Measurements from ENCODE around the gene ARFIP1.
"Not testable (repeated sequence)": the region's sequence is repeated elsewhere in the genome, so short reads cannot be mapped to it uniquely, and the experiment has no call there.

The ARFIP1 gene

GRCh38 chr4:152848508-152848907 lies 68.8 kb downstream of the ARFIP1 start:
- no peak for FAIRE-seq

- no peak for FAIRE-seq
These were observed 69.6 kb downstream of the ARFIP1 start for GRCh38 chr4:152849350-152849749.

GRCh38 chr4:152850377-152850776 lies 70.6 kb downstream of the ARFIP1 start:
- no peak for FAIRE-seq

- no peak for FAIRE-seq
These were observed 71.5 kb downstream of the ARFIP1 start for GRCh38 chr4:152851226-152851625.

GRCh38 chr4:152853293-152853692 lies 73.5 kb downstream of the ARFIP1 start:
- FAIRE-seq = no peak

GRCh38 chr4:152854016-152854415 lies 74.3 kb downstream of the ARFIP1 start:
- not testable (repeated sequence) for FAIRE-seq

- no peak for FAIRE-seq
These were observed 77.2 kb downstream of the ARFIP1 start for GRCh38 chr4:152856960-152857359.

- FAIRE-seq = no peak
These were observed 79.2 kb downstream of the ARFIP1 start for GRCh38 chr4:152858934-152859333.

- no peak for FAIRE-seq
These were observed 80.3 kb downstream of the ARFIP1 start for GRCh38 chr4:152860046-152860445.

GRCh38 chr4:152862608-152863007 lies 82.9 kb downstream of the ARFIP1 start:
- no peak for FAIRE-seq

- FAIRE-seq = no peak
These were observed 84.6 kb downstream of the ARFIP1 start for GRCh38 chr4:152864361-152864760.

- FAIRE-seq = not testable (repeated sequence)
These were observed 86.8 kb downstream of the ARFIP1 start for GRCh38 chr4:152866432-152866993.

GRCh38 chr4:152870606-152871005 lies 90.9 kb downstream of the ARFIP1 start:
- FAIRE-seq = no peak

GRCh38 chr4:152875261-152875660 lies 95.5 kb downstream of the ARFIP1 start:
- peak; percentile 76 for FAIRE-seq

- FAIRE-seq = no peak
These were observed 98.1 kb downstream of the ARFIP1 start for GRCh38 chr4:152877868-152878267.

GRCh38 chr4:152880263-152880662 lies 100.5 kb downstream of the ARFIP1 start:
- no peak for FAIRE-seq

- FAIRE-seq = no peak
These were observed 102.2 kb downstream of the ARFIP1 start for GRCh38 chr4:152881974-152882373.

GRCh38 chr4:152885185-152885584 lies 105.4 kb downstream of the ARFIP1 start:
- no peak for FAIRE-seq

GRCh38 chr4:152886201-152886600 lies 106.4 kb downstream of the ARFIP1 start:
- no peak for FAIRE-seq

- no peak for FAIRE-seq
These were observed 108.2 kb downstream of the ARFIP1 start for GRCh38 chr4:152887981-152888380.

GRCh38 chr4:152892974-152893373 lies 113.2 kb downstream of the ARFIP1 start:
- FAIRE-seq = no peak

- FAIRE-seq = no peak
These were observed 114.9 kb downstream of the ARFIP1 start for GRCh38 chr4:152894673-152895072.

- FAIRE-seq = peak; percentile 8
These were observed 117.1 kb downstream of the ARFIP1 start for GRCh38 chr4:152896811-152897210.

GRCh38 chr4:152898133-152898532 lies 118.4 kb downstream of the ARFIP1 start:
- not testable (repeated sequence) for FAIRE-seq

- no peak for FAIRE-seq
These were observed 118.9 kb downstream of the ARFIP1 start for GRCh38 chr4:152898606-152899005.

- FAIRE-seq = no peak
These were observed 120.6 kb downstream of the ARFIP1 start for GRCh38 chr4:152900395-152900794.

Measured in G401.6 (cell line).